HepG2 (cell line): ENCODE data around the gene EPHA6. TPM values are rescaled to one million over a fixed set of nuclear protein-coding genes. Genes with fewer than 3 reads are reported as not detected.

Experiments
- ATAC-seq: fragments of 200-7000 bp; cut with Tn5 transposase; 3 replicates; pipeline ENCODE4 v1.9.1; 2020; ENCODE audit warnings: mild to moderate bottlenecking, moderate library complexity
- BruUV-seq: library from RNA; stranded (reverse); fragments of 400-500 nt; replicated peaks from 2 replicates; lab custom pipeline; 2021; lab: Mats Ljungman, UMichigan
- CTCF ChIA-PET: fragments of 300-600 bp; formaldehyde crosslinking; extraction: SDS; loops from one replicate; lab custom pipeline; 2021; ENCODE audit warnings: low total read pairs, inconsistent platforms, low intra/inter-chr PET ratio; lab: Yijun Ruan, JAX
- POLR2A ChIA-PET: fragments of 350-600 bp; sonication (Branson Sonifier 250); formaldehyde crosslinking; loops from one replicate; lab custom pipeline; 2020; ENCODE audit warnings: antibody characterized with exemption, inconsistent platforms; lab: Yijun Ruan, JAX
- DNase-seq: peaks from one replicate; pipeline ENCODE4 v3.0.0-alpha.2; 2015; ENCODE audit warnings: low spot score
- FAIRE-seq: peaks from 3 replicates; lab custom pipeline; 2011; peaks lifted over from hg19 to GRCh38; lab: Jason Lieb, UNC
- H2AFZ ChIP-seq: one replicate; pipeline ENCODE4 v1.6.1; 2011; ENCODE audit warnings: low read length, inconsistent platforms
- H3K27ac ChIP-seq: fragments of 300-600 bp; 3 replicates; pipeline ENCODE4 v1.8.0; 2011; ENCODE audit warnings: mixed run types, mild to moderate bottlenecking, mixed read lengths, low read length, inconsistent platforms; ENCODE audit not compliant: insufficient read depth; ENCODE audit errors: extremely low read length
- H3K27me3 ChIP-seq, 2 experiments: fragments of 200-600 bp in 1 of 2; 2 replicates in 1 of 2; 3 replicates in 1 of 2; pipeline versions ENCODE4 v1.6.0 to v1.8.0; 2011; ENCODE audit warnings: low read length in 2 of 2, mild to moderate bottlenecking in 2 of 2, moderate library complexity in 2 of 2, inconsistent platforms in 1 of 2; ENCODE audit not compliant: insufficient read depth in 2 of 2, control insufficient read depth in 1 of 2
- H3K36me3 ChIP-seq, 2 experiments: fragments of 200-600 bp in 1 of 2; replicated peaks in 1 of 2; 2 replicates in 1 of 2; 3 replicates in 1 of 2; pipeline versions ENCODE4 v1.5.1 to v1.8.0; 2011; ENCODE audit warnings: low read length in 2 of 2, inconsistent platforms in 1 of 2; ENCODE audit not compliant: insufficient read depth in 2 of 2, control insufficient read depth in 1 of 2
- H3K4me1 ChIP-seq: 2 replicates; pipeline ENCODE4 v1.5.1; 2012; ENCODE audit warnings: low read length, inconsistent platforms; ENCODE audit not compliant: insufficient read depth
- H3K4me2 ChIP-seq: 2 replicates; pipeline ENCODE4 v1.6.0; 2011; ENCODE audit warnings: low read depth, low read length, inconsistent platforms
- H3K4me3 ChIP-seq, 3 experiments: fragments of 200-600 bp in 1 of 3; sonication (generic), shearing (Covaris generic) in 1 of 3; replicated peaks in 1 of 3; 2 replicates each; pipeline ENCODE4 v1.5.1; 2011 to 2016; ENCODE audit warnings: low read length in 3 of 3, inconsistent platforms in 2 of 3, low read depth in 2 of 3, mild to moderate bottlenecking in 2 of 3, control low read depth in 1 of 3, mixed read lengths in 1 of 3; ENCODE audit not compliant: insufficient read depth in 1 of 3
- H3K79me2 ChIP-seq: one replicate; pipeline ENCODE4 v1.6.1; 2011; ENCODE audit warnings: low read length, inconsistent platforms; ENCODE audit not compliant: insufficient read depth
- H3K9ac ChIP-seq: 2 replicates; pipeline ENCODE4 v1.6.0; 2011; ENCODE audit warnings: mild to moderate bottlenecking, low read depth, low read length, inconsistent platforms; ENCODE audit not compliant: insufficient read depth
- H3K9me3 ChIP-seq: 2 replicates; pipeline ENCODE4 v1.5.1; 2012; ENCODE audit warnings: mild to moderate bottlenecking, low read length
- H4K20me1 ChIP-seq: 2 replicates; pipeline ENCODE4 v1.6.0; 2011; ENCODE audit warnings: inconsistent platforms, mild to moderate bottlenecking, low read length, moderate library complexity; ENCODE audit not compliant: insufficient read depth
- ARHGAP35 ChIP-seq: sonication (generic); formaldehyde crosslinking; IDR thresholded peaks from 2 replicates; pipeline ENCODE4 v1.9.0; 2022; ENCODE audit warnings: mild to moderate bottlenecking, inconsistent platforms, moderate library complexity, missing genetic modification reagents, borderline replicate concordance
- BRCA1 ChIP-seq: sonication (generic); formaldehyde crosslinking; IDR thresholded peaks from 2 replicates; pipeline ENCODE4 v1.4.0; 2020; ENCODE audit warnings: missing genetic modification reagents
- CCAR2 ChIP-seq: fragments of 200-400 bp; formaldehyde crosslinking; optimal IDR thresholded peaks from 2 replicates; pipeline ENCODE3; 2018; ENCODE audit warnings: low read depth, mild to moderate bottlenecking, low read length, moderate library complexity
- CSRNP1 ChIP-seq: sonication (generic); formaldehyde crosslinking; IDR thresholded peaks from 2 replicates; pipeline ENCODE4 v1.8.1; 2023; ENCODE audit warnings: mild to moderate bottlenecking, missing genetic modification reagents
- E2F1 ChIP-seq: sonication (generic); formaldehyde crosslinking; IDR thresholded peaks from 2 replicates; pipeline ENCODE4 v1.5.0; 2020; ENCODE audit warnings: missing genetic modification reagents
- KDM2A ChIP-seq: sonication (generic); formaldehyde crosslinking; IDR thresholded peaks from 2 replicates; pipeline ENCODE4 v1.4.0; 2020; ENCODE audit warnings: low read depth, missing genetic modification reagents, borderline replicate concordance
- SRSF9 ChIP-seq: fragments of 200-400 bp; formaldehyde crosslinking; IDR thresholded peaks from 2 replicates; pipeline ENCODE4 v1.6.1; 2018; ENCODE audit warnings: borderline replicate concordance, mild to moderate bottlenecking, low read depth, low read length; ENCODE audit not compliant: insufficient read depth, poor library complexity, severe bottlenecking
- TP53 ChIP-seq: sonication (generic); formaldehyde crosslinking; conservative IDR thresholded peaks from 2 replicates; pipeline ENCODE4 v1.4.0; 2020; ENCODE audit warnings: missing genetic modification reagents
- ZBTB4 ChIP-seq: sonication (generic); formaldehyde crosslinking; IDR thresholded peaks from 2 replicates; pipeline ENCODE4 v1.4.0; 2020; ENCODE audit warnings: missing genetic modification reagents, mild to moderate bottlenecking, borderline replicate concordance
- ZFP41 ChIP-seq: sonication (generic); formaldehyde crosslinking; IDR thresholded peaks from 2 replicates; pipeline ENCODE4 v1.4.0; 2020; ENCODE audit warnings: mild to moderate bottlenecking, missing genetic modification reagents, borderline replicate concordance
- ZNF496 ChIP-seq: sonication (generic); formaldehyde crosslinking; IDR thresholded peaks from 2 replicates; pipeline ENCODE4 v1.8.1; 2023; ENCODE audit warnings: mild to moderate bottlenecking, moderate library complexity, missing genetic modification reagents; ENCODE audit not compliant: insufficient replicate concordance
- ZNF550 ChIP-seq: sonication (generic); formaldehyde crosslinking; IDR thresholded peaks from 2 replicates; pipeline ENCODE4 v1.4.0; 2020; ENCODE audit warnings: mild to moderate bottlenecking, missing genetic modification reagents, borderline replicate concordance
- WGBS: methylation state at CpG from one replicate; pipeline ENCODE4 v1.1.6; 2017; ENCODE audit warnings: low lambda C conversion rate; 5-methylcytosine and 5-hydroxymethylcytosine counted together
- in situ Hi-C: cut with HindIII; loops from 2 replicates; pipeline ENCODE4 v1.10.0; 2017; ENCODE audit warnings: low pct_unique_long_range_greater_than_20kb; ENCODE audit not compliant: extremely low pct_ligation_motif_present
- intact Hi-C: fragments of 100-400 bp; cut with micrococcal nuclease; formaldehyde crosslinking; loops from one replicate; pipeline ENCODE4 v1.10.0; 2022; ENCODE audit not compliant: unreplicated experiment
- polyA plus RNA-seq, 8 experiments: library from polyadenylated mRNA; depleted of rRNA in 3 of 8; stranded (reverse) in 7 of 8; unstranded in 1 of 8; fragments of >200 nt; fragmentation: Illumina TruSeq in 4 of 8; extraction: Trizol in 4 of 8; gene quantifications; 2 replicates each; pipeline versions ENCODE4 v1.2.1 to v1.2.3, GENCODE V29; 2011 to 2016; ENCODE audit warnings: low read depth in 4 of 8, missing spikeins in 1 of 8, mixed read lengths in 1 of 8; ENCODE audit not compliant: insufficient read depth in 1 of 8
- total RNA-seq, 5 experiments: library from RNA; depleted of rRNA; stranded (reverse); fragments of >200 nt; fragmentation: Illumina TruSeq; extraction: Trizol; gene quantifications; 2 replicates each; pipeline ENCODE4 v1.2.3, GENCODE V29; 2016; ENCODE audit warnings: low read depth in 1 of 5

Gene EPHA6
- total and polyA plus RNA-seq, 2 of the 13 experiments (the other 11 are each of a cell fraction or from before 2014, with no cell fraction given): not detected

- H2AFZ ChIP-seq: no peak overlapping the region
- no peak overlapping the region for H3K9ac ChIP-seq
- no peaks in the 10 kb centered on the region for H3K36me3 ChIP-seq
- no peaks in the 10 kb centered on the region for H4K20me1 ChIP-seq
- H3K27me3 ChIP-seq: no peaks in the 10 kb centered on the region
- intact Hi-C loops: no loop called here
- no peak for DNase-seq
- TF ChIP-seq SRSF9 (no peak), ARHGAP35 (CRISPR knock-in tag) (no peak)
- TF ChIP-seq, all 625 proteins: peak for 0
- POLR2A ChIA-PET: no interaction called here
- FAIRE-seq (no peak), ATAC-seq (no peak)
- Histone ChIP-seq H3K79me2 (no peaks in the 10 kb centered on the region), H3K4me2 (no peak overlapping the region), H3K27ac (no peak overlapping the region), H3K4me1 (no peaks in the 10 kb centered on the region), H3K4me3 (no peak overlapping the region), H3K9me3 (no peaks in the 10 kb centered on the region)
- WGBS: 0% methylated on average over 3 of the region's 3 CpGs
- in situ Hi-C loops: no loop called here
- no TSS peak for BruUV-seq
- CTCF ChIA-PET: no interaction called here
Observed at GRCh38 chr3:97338375-97338774, 524.0 kb downstream of the EPHA6 start.

GRCh38 chr3:97340940-97341339 is 526.5 kb downstream of the EPHA6 start:
- H3K79me2 ChIP-seq: no peaks in the 10 kb centered on the region
- no peaks in the 10 kb centered on the region for H3K9me3 ChIP-seq
- TF ChIP-seq CCAR2 (no peak), CSRNP1 (CRISPR knock-in tag) (no peak), ZNF496 (no peak), ZNF550 (CRISPR knock-in tag) (no peak), ZBTB4 (no peak), TP53 (CRISPR knock-in tag) (no peak), ZFP41 (CRISPR knock-in tag) (no peak), KDM2A (CRISPR knock-in tag) (no peak), BRCA1 (CRISPR knock-in tag) (no peak), E2F1 (CRISPR knock-in tag) (no peak)

More at GRCh38 chr3:97340940-97341339, 526.5 kb downstream of the EPHA6 start:
- Histone ChIP-seq H3K4me1 (no peaks in the 10 kb centered on the region), H3K4me3 (no peak overlapping the region), H3K9ac (no peak overlapping the region), H3K4me2 (no peak overlapping the region), H4K20me1 (no peaks in the 10 kb centered on the region), H3K27ac (no peak overlapping the region), H2AFZ (no peak overlapping the region), H3K36me3 (no peaks in the 10 kb centered on the region), H3K27me3 (no peaks in the 10 kb centered on the region)
- CTCF ChIA-PET: no interaction called here
- ATAC-seq (no peak), FAIRE-seq (no peak), DNase-seq (no peak)
- no TSS peak for BruUV-seq
- WGBS: 0% methylated on average over 2 of the region's 2 CpGs
- in situ Hi-C loops: no loop called here
- POLR2A ChIA-PET: no interaction called here
- intact Hi-C loops: no loop called here
